A673 (cell line): Measurements from ENCODE around the gene IGF1R. TPM values are rescaled to one million over a fixed set of nuclear protein-coding genes. Genes with fewer than 3 reads are reported as not detected.

Source experiments
- BruUV-seq: library from RNA; stranded (reverse); fragments of 400-500 nt; replicated peaks from 2 replicates; lab custom pipeline; 2021; lab: Mats Ljungman, UMichigan
- CTCF ChIA-PET: fragments of 300-600 bp; sonication (Branson Sonifier 250); formaldehyde crosslinking; loops from one replicate; lab custom pipeline; 2022; ENCODE audit warnings: antibody characterized with exemption; lab: Charles Lee
- POLR2A ChIA-PET: fragments of 300-600 bp; sonication (Branson Sonifier 250); formaldehyde crosslinking; loops from one replicate; lab custom pipeline; 2022; ENCODE audit warnings: antibody characterized with exemption; ENCODE audit not compliant: low non-redundant PET; lab: Charles Lee
- DNase-seq: peaks from one replicate; pipeline ENCODE4 v3.0.0-alpha.2; 2015; ENCODE audit warnings: low spot score
- H3K27ac ChIP-seq: fragments of 200-600 bp; sonication (generic); 2 replicates; pipeline ENCODE4 v1.5.1; 2016; ENCODE audit warnings: mixed run types, low read depth, mild to moderate bottlenecking, mixed read lengths, antibody characterized with exemption, low read length; ENCODE audit not compliant: poor library complexity, severe bottlenecking
- H3K27me3 ChIP-seq: fragments of 200-600 bp; sonication (generic); replicated peaks from 2 replicates; pipeline ENCODE4 v1.6.1; 2017; ENCODE audit warnings: mixed run types, low read depth, mild to moderate bottlenecking, mixed read lengths, antibody characterized with exemption, low read length; ENCODE audit not compliant: insufficient read depth, poor library complexity
- H3K36me3 ChIP-seq: fragments of 200-600 bp; sonication (generic); 2 replicates; pipeline ENCODE4 v1.6.1; 2016; ENCODE audit warnings: mixed run types, mild to moderate bottlenecking, mixed read lengths, antibody characterized with exemption, low read length; ENCODE audit not compliant: insufficient read depth, poor library complexity, severe bottlenecking
- H3K4me1 ChIP-seq: fragments of 200-600 bp; sonication (generic); 2 replicates; pipeline ENCODE4 v1.6.1; 2017; ENCODE audit warnings: mixed run types, mild to moderate bottlenecking, mixed read lengths, antibody characterized with exemption, low read length; ENCODE audit not compliant: insufficient read depth, poor library complexity, severe bottlenecking
- H3K4me3 ChIP-seq: fragments of 200-600 bp; sonication (generic); 2 replicates; pipeline ENCODE4 v1.5.1; 2016; ENCODE audit warnings: low read depth, mixed run types, mild to moderate bottlenecking, mixed read lengths, low read length; ENCODE audit not compliant: poor library complexity, severe bottlenecking
- H3K9me3 ChIP-seq: fragments of 200-600 bp; sonication (generic); 2 replicates; pipeline ENCODE4 v1.6.1; 2016; ENCODE audit warnings: mixed run types, low read depth, mild to moderate bottlenecking, mixed read lengths, antibody characterized with exemption, low read length; ENCODE audit not compliant: poor library complexity, severe bottlenecking
- CTCF ChIP-seq: fragments of 300-800, 200-600 bp; sonication (generic); conservative IDR thresholded peaks from 2 replicates; pipeline ENCODE4 v1.5.1; 2017; ENCODE audit warnings: low read depth, mild to moderate bottlenecking, antibody characterized with exemption, low read length, moderate library complexity, mixed read lengths
- EZH2 ChIP-seq: fragments of 200-600 bp; sonication (generic); IDR thresholded peaks from 2 replicates; pipeline ENCODE4 v1.6.1; 2017; ENCODE audit warnings: borderline replicate concordance, low read depth, mild to moderate bottlenecking, mixed read lengths, antibody characterized with exemption, low read length; ENCODE audit not compliant: poor library complexity, severe bottlenecking
- intact Hi-C: fragments of 100-400 bp; cut with micrococcal nuclease; formaldehyde crosslinking; loops from one replicate; pipeline ENCODE4 v1.10.0; 2022; ENCODE audit not compliant: unreplicated experiment
- total RNA-seq: library from RNA; stranded (reverse); gene quantifications from 2 replicates; pipeline ENCODE4 v1.2.3, GENCODE V29; 2021

Gene IGF1R
- total RNA-seq, 1 experiment from 2014 or later, result 34.9 TPM

- ChIA-PET POLR2A (no interaction called here), CTCF (no interaction called here)
- Histone ChIP-seq H3K4me3 (no peak overlapping the region), H3K9me3 (no peaks in the 10 kb centered on the region), H3K27ac (no peak overlapping the region), H3K36me3 (no peaks in the 10 kb centered on the region), H3K27me3 (no peaks in the 10 kb centered on the region), H3K4me1 (peaks cover 34% of the 10 kb centered on the region)
- BruUV-seq, result no TSS peak
- TF ChIP-seq EZH2, result no peak
- no peak for TF ChIP-seq CTCF
- DNase-seq, result no peak
- intact Hi-C loops, result no loop called here
These were observed 79.9 kb downstream of the IGF1R start for GRCh38 chr15:98728082-98728810.

- POLR2A ChIA-PET, result no interaction called here
- no peaks in the 10 kb centered on the region for H3K27me3 ChIP-seq
- no TSS peak for BruUV-seq
- peaks cover 34% of the 10 kb centered on the region for H3K4me1 ChIP-seq
- CTCF ChIA-PET, result no interaction called here
- intact Hi-C loops, result no loop called here
- no peak overlapping the region for H3K27ac ChIP-seq
- no peak for TF ChIP-seq EZH2
- no peak for TF ChIP-seq CTCF
- H3K4me3 ChIP-seq, result no peak overlapping the region
- DNase-seq, result no peak
- H3K9me3 ChIP-seq, result no peaks in the 10 kb centered on the region
- no peaks in the 10 kb centered on the region for H3K36me3 ChIP-seq
These were observed 80.4 kb downstream of the IGF1R start for GRCh38 chr15:98728811-98729160.

- CTCF ChIA-PET, result no interaction called here
- no TSS peak for BruUV-seq
These were observed 81.2 kb downstream of the IGF1R start for GRCh38 chr15:98729446-98730042.

More at GRCh38 chr15:98729446-98730042, 81.2 kb downstream of the IGF1R start:
- Histone ChIP-seq H3K27me3 (no peaks in the 10 kb centered on the region), H3K36me3 (no peaks in the 10 kb centered on the region), H3K9me3 (no peaks in the 10 kb centered on the region), H3K4me1 (peaks cover 34% of the 10 kb centered on the region), H3K4me3 (no peak overlapping the region), H3K27ac (no peak overlapping the region)
- POLR2A ChIA-PET, result no interaction called here
- intact Hi-C loops, result no loop called here
- TF ChIP-seq CTCF (no peak), EZH2 (no peak)
- no peak for DNase-seq
